Left lung (tissue), 10 donors: ENCODE measurements around the gene GPANK1. TPM values are rescaled to one million over a fixed set of nuclear protein-coding genes. Genes with fewer than 3 reads are reported as not detected.
"Not testable (repeated sequence)": the region's sequence is repeated elsewhere in the genome, so short reads cannot be mapped to it uniquely, and the experiment has no call there.

ENCODE experiments used
- ATAC-seq: fragments of 200-7000 bp; cut with Tn5 transposase; one replicate; pipeline ENCODE4 v1.9.1; 2020; ENCODE audit warnings: moderate library complexity
- DNase-seq, 4 donors: peaks; one replicate each; pipeline ENCODE4 v3.0.0-alpha.2; 2013 to 2020
- H3K27ac ChIP-seq, 2 donors: fragments of 200-600 bp; sonication (generic) in 1 of 2; one replicate each; pipeline versions ENCODE4 v1.5.0 to v1.8.0; 2020 to 2021
- H3K27me3 ChIP-seq, 2 donors: fragments of 200-600 bp; sonication (generic) in 1 of 2; one replicate each; pipeline versions ENCODE4 v1.5.0 to v1.8.0; 2020 to 2021
- H3K36me3 ChIP-seq, 2 donors: fragments of 200-600 bp; sonication (generic) in 1 of 2; one replicate each; pipeline versions ENCODE4 v1.5.0 to v1.8.0; 2020 to 2021
- H3K4me1 ChIP-seq, 2 donors: fragments of 200-600 bp; one replicate each; pipeline ENCODE4 v1.8.0; 2021
- H3K4me3 ChIP-seq, 2 donors: fragments of 200-600 bp; sonication (generic) in 1 of 2; one replicate each; pipeline versions ENCODE4 v1.5.0 to v1.8.0; 2020 to 2021; ENCODE audit warnings: mild to moderate bottlenecking in 1 of 2
- H3K9me3 ChIP-seq, 2 donors: fragments of 200-600 bp; sonication (generic) in 1 of 2; one replicate each; pipeline versions ENCODE4 v1.5.0 to v1.8.0; 2020 to 2021
- intact Hi-C, 2 donors: fragments of 100-400 bp; cut with DNase I; formaldehyde crosslinking; loops; one replicate each; pipeline versions ENCODE4 v1.11.2 to v1.14.2; 2022
- polyA plus RNA-seq, 6 donors: library from polyadenylated mRNA; unstranded; fragments of 120-200 nt; gene quantifications; one replicate each; pipeline ENCODE4 v1.2.1, GENCODE V29; 2013; ENCODE audit not compliant: insufficient read length in 6 of 6
- total RNA-seq, 2 donors: library from RNA; stranded (reverse); fragmentation: NEBNext Ultra II Directional; extraction: Animal tissue kit (Norgen Biotek cat#: 25700); gene quantifications; one replicate each; pipeline ENCODE4 v1.2.1, GENCODE V29; 2021
- TF ChIP-seq, protein P1 (sequence below), 2 donors: fragments of 200-600 bp; sonication (generic) in 1 of 2; IDR thresholded peaks; one replicate each; pipeline versions ENCODE4 v1.5.0 to v1.8.0; 2021; ENCODE audit warnings: antibody characterized with exemption in 2 of 2
- donor health status: DM: no; HTN: yes; CAD: no.
- donor health status: DM: no; HTN: no; CAD: no.

The GPANK1 gene
- total and polyA plus RNA-seq, 8 donors, result 10.3 to 22.8 (median 21.6) TPM

DNA sequence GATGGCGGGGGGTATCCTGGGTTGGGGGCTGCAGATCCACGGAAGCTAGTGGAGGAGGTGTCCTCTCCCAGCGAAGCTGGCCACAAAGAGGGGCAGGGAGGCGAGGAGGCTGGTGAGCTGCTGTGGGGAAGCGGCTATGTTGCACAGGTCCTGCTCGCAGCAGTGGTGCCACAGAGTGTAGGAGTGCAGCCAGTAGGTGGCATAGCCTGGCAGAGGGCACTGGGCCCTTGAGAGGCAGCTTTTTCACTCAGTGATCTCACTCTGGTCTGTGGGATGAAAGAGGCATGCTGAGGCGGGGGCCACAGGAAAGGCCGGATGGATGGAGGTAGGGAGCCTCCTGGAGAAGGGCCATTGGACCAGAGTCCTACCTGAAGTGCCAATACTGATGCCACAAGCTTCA, 47.5 kb upstream of the GPANK1 start:
- TF ChIP-seq, protein P1, sequence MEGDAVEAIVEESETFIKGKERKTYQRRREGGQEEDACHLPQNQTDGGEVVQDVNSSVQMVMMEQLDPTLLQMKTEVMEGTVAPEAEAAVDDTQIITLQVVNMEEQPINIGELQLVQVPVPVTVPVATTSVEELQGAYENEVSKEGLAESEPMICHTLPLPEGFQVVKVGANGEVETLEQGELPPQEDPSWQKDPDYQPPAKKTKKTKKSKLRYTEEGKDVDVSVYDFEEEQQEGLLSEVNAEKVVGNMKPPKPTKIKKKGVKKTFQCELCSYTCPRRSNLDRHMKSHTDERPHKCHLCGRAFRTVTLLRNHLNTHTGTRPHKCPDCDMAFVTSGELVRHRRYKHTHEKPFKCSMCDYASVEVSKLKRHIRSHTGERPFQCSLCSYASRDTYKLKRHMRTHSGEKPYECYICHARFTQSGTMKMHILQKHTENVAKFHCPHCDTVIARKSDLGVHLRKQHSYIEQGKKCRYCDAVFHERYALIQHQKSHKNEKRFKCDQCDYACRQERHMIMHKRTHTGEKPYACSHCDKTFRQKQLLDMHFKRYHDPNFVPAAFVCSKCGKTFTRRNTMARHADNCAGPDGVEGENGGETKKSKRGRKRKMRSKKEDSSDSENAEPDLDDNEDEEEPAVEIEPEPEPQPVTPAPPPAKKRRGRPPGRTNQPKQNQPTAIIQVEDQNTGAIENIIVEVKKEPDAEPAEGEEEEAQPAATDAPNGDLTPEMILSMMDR (IDR thresholded peaks at IDR 0.05), result no peak
- no peaks in the 10 kb centered on the region for H3K9me3 ChIP-seq
- H3K27me3 ChIP-seq, result no peaks in the 10 kb centered on the region
- H3K4me1 ChIP-seq, result peaks cover 0 to 12% of the 10 kb centered on the region in 2 donors
- no peaks in the 10 kb centered on the region for H3K36me3 ChIP-seq
- no peak overlapping the region for H3K27ac ChIP-seq
- DNase-seq (no peak), ATAC-seq (peak; percentile 68)
- intact Hi-C loops, result no loop called here
- no peak overlapping the region for H3K4me3 ChIP-seq

DNA sequence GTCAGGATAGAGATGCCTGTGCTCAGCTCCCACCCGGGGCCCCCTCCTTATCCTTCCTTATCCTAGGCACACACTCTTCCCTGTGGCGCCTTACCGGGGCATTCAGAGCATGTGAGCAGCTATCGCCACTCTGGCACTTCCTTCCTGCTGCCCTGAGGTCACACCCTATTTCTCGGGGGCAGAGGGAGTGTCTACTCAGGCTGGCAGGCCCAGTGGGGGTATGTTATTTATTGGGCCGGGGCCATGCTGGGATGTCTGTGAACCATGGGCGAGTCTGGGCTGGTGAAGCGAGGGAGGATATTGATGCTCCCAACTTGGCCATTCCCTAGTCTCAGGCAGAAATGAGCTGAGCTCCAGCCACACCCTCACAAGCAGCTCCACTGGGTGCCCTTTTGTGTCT, 46.4 kb upstream of the GPANK1 start:
- peaks cover 0 to 12% of the 10 kb centered on the region in 2 donors for H3K4me1 ChIP-seq
- H3K36me3 ChIP-seq, result no peaks in the 10 kb centered on the region
- H3K27ac ChIP-seq, result no peak overlapping the region
- TF ChIP-seq, protein P1 (IDR thresholded peaks at IDR 0.05), result no peak
- no peak overlapping the region for H3K4me3 ChIP-seq
- ATAC-seq (peak; percentile 64), DNase-seq (peak in 1 of 4 donors; percentile 53)
- H3K27me3 ChIP-seq, result no peaks in the 10 kb centered on the region
- no peaks in the 10 kb centered on the region for H3K9me3 ChIP-seq
- intact Hi-C loops, result no loop called here

DNA sequence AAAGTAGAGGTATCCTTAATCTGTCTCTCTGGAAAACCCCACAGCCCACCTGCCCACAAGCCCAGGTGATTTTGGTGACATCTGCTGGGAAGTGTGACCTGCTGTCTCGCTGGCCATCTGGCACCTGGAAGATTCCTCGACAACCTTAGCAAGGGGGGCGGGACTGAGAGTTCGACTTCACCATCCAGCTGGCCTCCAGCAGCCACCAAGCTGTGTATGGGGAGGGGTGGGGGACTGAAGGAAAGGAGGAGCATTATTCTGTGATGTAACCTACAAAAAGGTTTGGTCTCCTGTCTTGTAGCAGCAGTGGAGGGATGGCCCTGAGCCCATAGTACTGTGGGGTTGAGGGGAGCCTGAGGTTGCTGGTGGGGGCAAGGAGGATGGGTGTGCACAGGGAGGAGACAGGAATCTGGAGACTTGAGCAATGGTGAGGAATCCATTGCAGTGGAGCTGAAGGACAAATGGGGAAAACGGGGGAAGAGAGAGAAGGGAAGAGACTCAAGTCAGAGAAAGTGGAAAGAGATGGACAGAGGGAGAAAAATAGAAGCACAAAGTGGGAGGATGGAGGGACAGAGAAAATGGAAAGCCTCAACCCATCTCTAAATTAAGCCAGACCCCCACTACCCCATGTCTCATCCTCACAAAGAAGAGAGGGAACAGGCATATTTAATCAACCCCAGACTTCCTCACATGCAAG, 45.9 kb upstream of the GPANK1 start:
- no peak overlapping the region for H3K4me3 ChIP-seq
- no peak for ATAC-seq
- H3K27ac ChIP-seq, result no peak overlapping the region

DNA sequence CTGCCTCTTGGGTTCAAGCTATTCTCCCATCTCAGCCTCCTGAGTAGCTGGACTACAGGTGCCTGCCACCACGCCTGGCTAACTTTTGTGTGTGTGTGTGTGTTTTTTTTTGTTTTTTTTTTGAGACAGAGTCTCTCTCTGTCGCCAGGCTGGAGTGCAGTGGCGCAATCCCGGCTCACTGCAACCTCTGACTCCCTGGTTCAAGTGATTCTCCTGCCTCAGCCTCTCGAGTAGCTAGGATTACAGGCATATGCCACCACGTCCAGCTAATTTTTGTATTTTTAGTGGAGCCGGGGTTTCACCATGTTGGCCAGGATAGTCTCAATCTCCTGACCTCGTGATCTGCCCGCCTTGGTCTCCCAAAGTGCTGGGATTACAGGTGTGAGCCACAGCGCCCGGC, 44.4 kb upstream of the GPANK1 start:
- H3K27ac ChIP-seq, H3K27me3 ChIP-seq, ATAC-seq, DNase-seq, H3K36me3 ChIP-seq, H3K4me3 ChIP-seq, intact Hi-C loops, H3K9me3 ChIP-seq: not testable (repeated sequence)
- H3K4me1 ChIP-seq, result peaks cover 0 to 12% of the 10 kb centered on the region in 2 donors

More for the DNA sequence above, 45.9 kb upstream of the GPANK1 start:
- Histone ChIP-seq H3K27me3 (no peaks in the 10 kb centered on the region), H3K9me3 (no peaks in the 10 kb centered on the region), H3K4me1 (peaks cover 0 to 12% of the 10 kb centered on the region in 2 donors), H3K36me3 (no peaks in the 10 kb centered on the region)
- TF ChIP-seq, protein P1 (IDR thresholded peaks at IDR 0.05), result no peak
- no peak for DNase-seq
- intact Hi-C loops, result no loop called here

DNA sequence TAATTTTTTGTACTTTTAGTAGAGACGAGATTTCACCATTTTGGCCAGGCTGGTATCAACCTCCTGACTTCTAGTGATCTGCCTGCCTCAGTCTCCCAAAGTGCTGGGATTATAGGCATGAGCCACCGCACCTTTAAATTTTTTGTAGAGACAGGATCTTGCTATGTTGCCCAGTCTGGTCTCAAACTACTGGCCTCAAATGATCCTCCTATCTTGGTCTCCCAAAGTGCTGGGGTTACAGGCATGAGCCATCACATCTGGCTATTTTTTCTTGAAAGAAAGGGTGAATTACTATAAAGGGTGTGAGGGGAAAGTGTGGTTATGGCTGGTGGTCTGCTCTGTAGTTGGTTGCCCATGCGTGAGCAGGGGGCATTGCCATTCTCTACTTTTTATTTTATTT, 43.4 kb upstream of the GPANK1 start:
- Histone ChIP-seq H3K27me3 (no peaks in the 10 kb centered on the region), H3K4me1 (peaks cover 0 to 19% of the 10 kb centered on the region in 2 donors), H3K9me3 (no peaks in the 10 kb centered on the region), H3K4me3 (no peak overlapping the region), H3K27ac (no peak overlapping the region), H3K36me3 (no peaks in the 10 kb centered on the region)
- TF ChIP-seq, protein P1 (IDR thresholded peaks at IDR 0.05), result no peak
- DNase-seq (no peak), ATAC-seq (no peak)
- intact Hi-C loops, result no loop called here

DNA sequence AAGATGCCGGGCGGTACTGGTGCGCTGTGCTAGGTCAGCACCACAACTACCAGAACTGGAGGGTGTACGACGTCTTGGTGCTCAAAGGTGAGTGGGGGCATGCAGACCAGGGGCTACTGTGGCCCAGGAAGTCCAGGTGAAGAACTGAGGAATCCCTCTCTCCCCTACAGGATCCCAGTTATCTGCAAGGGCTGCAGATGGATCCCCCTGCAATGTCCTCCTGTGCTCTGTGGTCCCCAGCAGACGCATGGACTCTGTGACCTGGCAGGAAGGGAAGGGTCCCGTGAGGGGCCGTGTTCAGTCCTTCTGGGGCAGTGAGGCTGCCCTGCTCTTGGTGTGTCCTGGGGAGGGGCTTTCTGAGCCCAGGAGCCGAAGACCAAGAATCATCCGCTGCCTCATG, 42.9 kb upstream of the GPANK1 start:
- intact Hi-C loops, result no loop called here

More for the DNA sequence above, 42.9 kb upstream of the GPANK1 start:
- H3K4me3 ChIP-seq, result no peak overlapping the region
- TF ChIP-seq, protein P1 (IDR thresholded peaks at IDR 0.05), result no peak
- H3K9me3 ChIP-seq, result no peaks in the 10 kb centered on the region
- no peak for ATAC-seq
- H3K27me3 ChIP-seq, result no peaks in the 10 kb centered on the region
- peaks cover 0 to 19% of the 10 kb centered on the region in 2 donors for H3K4me1 ChIP-seq
- no peak overlapping the region for H3K27ac ChIP-seq
- H3K36me3 ChIP-seq, result no peaks in the 10 kb centered on the region
- no peak for DNase-seq
